Activated B cell treated with CpG ODN at 0.5 μM for 24 hours (primary cell): Measurements from ENCODE around the gene GGT5. TPM values are rescaled to one million over a fixed set of nuclear protein-coding genes. Genes with fewer than 3 reads are reported as not detected.
A peak's percentile ranks its signal among the peaks of the same experiment; 100 is the strongest.

ENCODE experiments used
- ATAC-seq: fragments of 200-7000 bp; cut with Tn5 transposase; one replicate; pipeline ENCODE4 v1.10.0; 2021; ENCODE audit warnings: low read depth, mild to moderate bottlenecking, moderate library complexity
- CTCF ChIA-PET: fragments of 350-600 bp; sonication (Branson Sonifier 250); formaldehyde crosslinking; loops from one replicate; lab custom pipeline; 2021; ENCODE audit warnings: antibody characterized with exemption; lab: Charles Lee
- POLR2A ChIA-PET: fragments of 350-600 bp; sonication (Branson Sonifier 250); formaldehyde crosslinking; loops from one replicate; lab custom pipeline; 2021; ENCODE audit warnings: antibody characterized with exemption; lab: Charles Lee
- DNase-seq: peaks from one replicate; pipeline ENCODE4 v3.0.0; 2022
- H3K27ac Mint-ChIP-seq: one replicate; pipeline ENCODE4 v1.8.0; 2020; ENCODE audit warnings: mixed read lengths
- H3K27me3 Mint-ChIP-seq: one replicate; pipeline ENCODE4 v1.8.0; 2021; ENCODE audit warnings: mixed read lengths
- H3K36me3 Mint-ChIP-seq: one replicate; pipeline ENCODE4 v1.8.0; 2021; ENCODE audit warnings: low read depth, mixed read lengths
- H3K4me1 Mint-ChIP-seq: one replicate; pipeline ENCODE4 v1.8.0; 2021; ENCODE audit warnings: mixed read lengths
- H3K4me3 Mint-ChIP-seq: one replicate; pipeline ENCODE4 v1.8.0; 2020; ENCODE audit warnings: mild to moderate bottlenecking, mixed read lengths
- H3K9me3 Mint-ChIP-seq: one replicate; pipeline ENCODE4 v1.8.0; 2020; ENCODE audit warnings: mixed read lengths
- CTCF ChIP-seq: fragments of 200-600 bp; IDR thresholded peaks from one replicate; pipeline ENCODE4 v1.8.0; 2022; ENCODE audit warnings: antibody characterized with exemption, mild to moderate bottlenecking
- intact Hi-C: fragments of 100-400 bp; cut with micrococcal nuclease; formaldehyde crosslinking; loops from one replicate; pipeline ENCODE4 v1.15.1; 2024
- total RNA-seq: library from RNA; stranded (reverse); gene quantifications from 2 replicates; pipeline ENCODE4 v1.2.3, GENCODE V29; 2022

The GGT5 gene
- total RNA-seq, 1 donor from 2014 or later: not detected

- H3K4me3 Mint-ChIP-seq: no peak overlapping the region
- peaks cover 10% of the 10 kb centered on the region for H3K4me1 Mint-ChIP-seq
- no peaks in the 10 kb centered on the region for H3K27me3 Mint-ChIP-seq
- H3K9me3 Mint-ChIP-seq: no peaks in the 10 kb centered on the region
- intact Hi-C loops: no loop called here
- CTCF ChIA-PET: no interaction called here
- POLR2A ChIA-PET: no interaction called here
- H3K36me3 Mint-ChIP-seq: peaks cover 10% of the 10 kb centered on the region
- H3K27ac Mint-ChIP-seq: no peak overlapping the region
- TF ChIP-seq CTCF: no peak
- peak; percentile 15 for DNase-seq
- no peak for ATAC-seq
Measured at GRCh38 chr22:24181996-24182899, 62.6 kb downstream of the GGT5 start.

- CTCF ChIA-PET: interaction anchor here (1.5 kb wide), 1 partner anchor 73 kb away, joined by 3 read pairs; no protein-coding TSS in a partner anchor
Measured at GRCh38 chr22:24181088-24181995, 63.5 kb downstream of the GGT5 start, which contains the start of gene SUSD2. Gene SUSD2 (plus strand): TSS chr22:24181487. CDS start chr22:24181520, 33 bp downstream.

GRCh38 chr22:24180316-24181087 is 64.4 kb downstream of the GGT5 start:
- H3K27ac Mint-ChIP-seq: no peak overlapping the region
- intact Hi-C loops: no loop called here
- DNase-seq (no peak), ATAC-seq (no peak)
- no peak for TF ChIP-seq CTCF
- ChIA-PET CTCF (interaction anchor here (1.5 kb wide), 1 partner anchor 72 kb away, joined by 3 read pairs; no protein-coding TSS in a partner anchor), POLR2A (interaction anchor here (1.3 kb wide), 1 partner anchor 23 kb away, joined by 3 read pairs; no protein-coding TSS in a partner anchor)
- no peaks in the 10 kb centered on the region for H3K27me3 Mint-ChIP-seq
- H3K4me3 Mint-ChIP-seq: no peak overlapping the region
- H3K9me3 Mint-ChIP-seq: no peaks in the 10 kb centered on the region
- peaks cover 10% of the 10 kb centered on the region for H3K4me1 Mint-ChIP-seq
- H3K36me3 Mint-ChIP-seq: peaks cover 21% of the 10 kb centered on the region

More at GRCh38 chr22:24181088-24181995, 63.5 kb downstream of the GGT5 start, which contains the start of gene SUSD2:
- intact Hi-C loops: no loop called here
- peaks cover 10% of the 10 kb centered on the region for H3K4me1 Mint-ChIP-seq
- no peaks in the 10 kb centered on the region for H3K27me3 Mint-ChIP-seq
- no peak within 1 kb of the TSS for H3K4me3 Mint-ChIP-seq
- H3K27ac Mint-ChIP-seq: no peak within 1 kb of the TSS
- H3K36me3 Mint-ChIP-seq: peaks cover 13% of the 10 kb centered on the region
- ATAC-seq: no peak
- H3K9me3 Mint-ChIP-seq: no peaks in the 10 kb centered on the region
- POLR2A ChIA-PET: no interaction called here
- TF ChIP-seq CTCF: no peak
- no peak for DNase-seq

GRCh38 chr22:24179478-24180210 is 65.2 kb downstream of the GGT5 start:
- no peak overlapping the region for H3K4me3 Mint-ChIP-seq
- H3K9me3 Mint-ChIP-seq: no peaks in the 10 kb centered on the region
- intact Hi-C loops: loop anchor here (10.0 kb wide), 2 partner anchors 195 to 225 kb away; partner anchors contain the start of gene GSTT2
- H3K27me3 Mint-ChIP-seq: no peaks in the 10 kb centered on the region
- no peak overlapping the region for H3K27ac Mint-ChIP-seq
- POLR2A ChIA-PET: interaction anchor here (1.3 kb wide), 1 partner anchor 22 kb away, joined by 3 read pairs; no protein-coding TSS in a partner anchor
- CTCF ChIA-PET: interaction anchor here (1.5 kb wide), 1 partner anchor 71 kb away, joined by 3 read pairs; no protein-coding TSS in a partner anchor
- TF ChIP-seq CTCF: no peak
- DNase-seq (no peak), ATAC-seq (no peak)
- H3K4me1 Mint-ChIP-seq: peaks cover 10% of the 10 kb centered on the region
- H3K36me3 Mint-ChIP-seq: peaks cover 28% of the 10 kb centered on the region
